ENCODE results near the gene DIAPH2.

DNA sequence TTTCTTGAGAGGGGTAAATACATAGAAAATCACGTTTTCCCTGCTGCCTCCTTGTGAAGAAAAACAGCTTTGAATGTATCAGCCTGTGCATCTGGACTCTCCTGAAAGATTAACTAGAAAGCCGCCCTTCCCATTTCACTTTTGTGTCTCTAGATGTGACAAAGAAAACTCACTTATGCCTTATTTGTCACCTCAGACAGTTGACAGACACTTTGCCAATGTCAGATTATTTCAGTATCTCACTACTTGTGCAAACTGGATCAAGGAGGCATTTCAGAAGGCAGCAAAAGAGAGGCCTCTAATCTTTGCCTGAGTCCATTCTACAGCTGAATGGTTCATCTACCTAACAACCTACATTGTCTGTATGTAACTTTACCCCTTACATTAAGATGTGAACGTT is 954.0 kb downstream of the DIAPH2 start:
- TF ChIP-seq CTCF (IDR thresholded peaks at IDR 0.05; ENCODE audit: low read depth, low read length, poor library complexity, severe bottlenecking) (no peak), EZH2phosphoT487 (IDR thresholded peaks at IDR 0.05; ENCODE audit: borderline replicate concordance, low read length) (no peak)

Measured in DOHH2 (cell line).